Stimulated activated CD8-positive, alpha-beta memory T cell treated with anti-CD3 and anti-CD28 coated beads, Interleukin-15, amount 100 ng/mL, for 24 hours (primary cell): Measurements from ENCODE around the gene KIAA1210.

Experiments used
- DNase-seq: peaks from one replicate; pipeline ENCODE4 v3.0.0-alpha.2; 2020; ENCODE audit warnings: low read depth

The KIAA1210 gene

DNA sequence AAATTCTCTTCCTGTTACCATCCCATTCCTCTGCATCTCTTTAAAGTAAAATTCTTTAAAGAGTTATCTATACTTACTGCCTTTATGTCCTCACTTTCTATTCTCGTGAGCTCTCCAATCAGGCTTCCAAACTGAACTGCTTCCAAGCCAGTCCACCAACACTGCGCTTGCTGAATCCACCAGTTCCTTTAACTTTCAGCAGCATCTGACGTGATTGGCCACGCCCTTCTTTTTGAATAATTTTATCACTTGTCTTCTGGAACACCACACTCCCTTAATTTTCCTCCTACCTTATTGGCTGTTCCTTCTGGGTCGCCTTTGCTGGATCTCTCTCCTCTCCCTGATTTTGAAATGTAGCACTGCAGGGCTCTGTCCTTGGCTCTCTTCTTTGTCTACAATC is at the start of gene KIAA1210:
TSS of gene KIAA1210 (minus strand) at position 163 of the 400 bp plus-strand sequence. CDS start 4,170 bp downstream, outside the sequence.
- DNase-seq, result no peak

DNA sequence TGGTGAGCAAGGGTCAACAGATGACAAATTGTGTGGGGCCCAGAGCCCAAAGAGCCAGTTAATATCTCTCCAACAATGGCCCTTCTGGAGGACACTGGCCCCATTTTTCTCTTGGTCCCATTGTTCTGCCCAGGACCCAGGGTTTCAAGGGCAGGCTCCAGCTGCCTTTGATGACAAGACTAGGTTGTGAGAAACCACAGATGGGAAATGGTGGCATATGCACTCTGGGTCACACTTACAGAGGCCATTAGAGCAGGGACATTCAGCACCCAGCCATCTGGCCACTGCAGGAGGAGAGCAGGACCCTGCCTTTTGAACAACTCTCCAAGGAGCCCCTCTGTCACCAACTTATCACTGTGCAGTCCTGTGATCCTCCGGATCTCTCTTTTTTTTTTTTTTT is 49.7 kb upstream of the KIAA1210 start:
- no peak for DNase-seq

DNA sequence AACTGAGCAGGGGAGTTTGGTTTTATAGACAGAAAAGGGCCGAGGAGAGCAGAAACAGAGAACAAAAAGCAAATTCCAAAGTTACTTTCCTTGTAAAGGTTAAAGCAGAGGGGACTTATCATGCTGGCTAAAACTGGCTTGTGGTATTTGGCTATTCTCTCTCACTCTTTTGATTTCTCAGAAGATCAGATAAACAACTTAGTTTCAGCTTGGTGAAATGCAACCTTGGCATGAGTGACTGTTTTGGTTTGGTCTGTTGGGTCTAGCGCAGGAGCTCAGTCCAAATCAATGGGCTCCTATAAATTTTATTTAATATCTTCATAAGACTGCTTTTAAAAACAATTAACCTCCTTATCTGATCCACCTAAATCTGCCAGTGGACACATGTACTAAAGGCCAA is 47.3 kb upstream of the KIAA1210 start:
- DNase-seq, result no peak

DNA sequence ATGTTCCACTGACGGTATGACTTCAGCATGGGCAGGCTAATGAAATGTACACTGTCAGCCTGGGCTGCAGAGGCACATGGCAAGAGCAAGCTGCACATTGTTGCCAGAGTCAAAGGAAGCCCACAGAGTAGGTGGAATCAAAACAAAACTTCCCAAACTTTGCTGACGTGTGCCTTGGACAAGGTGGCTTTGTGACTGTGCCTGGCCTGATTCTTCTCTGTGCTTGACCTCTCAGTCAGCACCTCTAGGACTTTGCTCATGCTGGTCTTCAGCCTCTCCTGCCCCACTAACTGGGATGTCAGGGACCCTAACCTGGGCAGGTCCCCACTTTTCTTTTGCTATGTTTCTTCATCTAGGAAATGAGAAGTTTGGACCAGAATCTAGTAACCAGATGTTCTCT is 40.5 kb upstream of the KIAA1210 start:
- DNase-seq, result no peak

DNA sequence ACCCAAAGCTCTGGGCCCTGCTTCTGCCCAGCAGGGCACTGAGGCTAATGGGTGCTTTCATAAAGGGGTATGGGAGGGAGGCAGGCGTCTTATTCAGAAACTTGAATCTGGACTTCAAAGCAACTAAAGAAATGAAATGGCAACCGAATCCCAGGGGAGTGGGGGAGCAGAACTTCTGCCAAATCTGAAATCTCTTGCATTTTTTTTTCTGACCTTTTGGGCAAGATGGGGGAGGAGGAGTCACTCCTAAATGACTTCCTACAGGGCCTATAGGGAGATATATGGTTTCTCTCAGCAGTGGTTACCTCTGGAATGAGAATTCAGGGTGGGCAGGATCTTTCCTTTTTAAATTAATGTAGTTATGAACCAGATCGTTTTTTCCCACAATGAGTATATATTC is 30.6 kb upstream of the KIAA1210 start:
- no peak for DNase-seq

DNA sequence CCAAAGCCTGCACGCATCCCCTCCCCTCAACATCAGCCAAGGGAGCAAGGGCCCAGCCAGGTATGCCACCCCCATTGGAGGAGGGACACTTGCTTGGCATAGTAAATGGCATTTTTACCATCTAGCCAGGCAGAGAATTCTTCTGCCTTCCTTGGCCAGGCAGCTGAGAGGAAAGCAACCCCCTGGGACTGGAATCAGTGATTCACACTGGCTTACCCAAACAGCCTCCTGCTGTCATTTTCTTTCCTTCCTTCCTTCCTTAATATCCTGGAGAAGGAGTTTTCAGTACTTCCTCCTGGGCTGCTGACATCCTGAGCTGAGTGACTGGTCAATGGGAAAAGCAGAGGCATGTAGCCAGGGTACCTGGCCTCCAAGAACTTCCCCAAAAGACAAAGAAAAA is 28.6 kb upstream of the KIAA1210 start:
- DNase-seq, result no peak

DNA sequence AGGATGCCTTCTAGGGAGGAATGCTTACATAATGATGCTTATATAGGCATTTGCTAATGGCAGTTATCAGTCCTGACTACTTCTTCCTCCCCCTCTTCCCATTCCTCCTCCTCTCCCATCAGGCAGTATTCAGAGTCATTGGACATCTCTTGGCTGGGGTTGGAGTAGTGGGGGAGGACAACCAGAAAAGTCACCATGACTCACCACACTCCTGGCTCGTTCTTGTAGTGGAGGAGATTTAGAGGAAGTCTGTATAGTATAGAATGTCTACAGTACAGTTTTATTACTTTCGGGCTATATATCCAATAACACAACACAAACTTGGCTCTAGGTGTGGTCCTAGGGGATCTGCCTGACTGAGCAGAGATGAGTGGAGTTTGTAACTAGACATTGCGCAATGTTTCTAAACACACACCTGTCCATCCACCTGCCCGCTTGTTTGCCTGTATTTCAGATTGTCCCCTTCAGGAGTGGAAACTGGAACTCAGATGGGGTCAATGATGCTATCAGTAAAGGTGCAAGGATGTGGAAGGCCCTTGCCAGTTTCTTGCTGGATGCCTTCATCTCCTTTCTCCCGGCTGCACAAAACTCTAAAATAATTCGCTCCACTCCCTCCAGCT is 27.9 kb upstream of the KIAA1210 start:
- no peak for DNase-seq

DNA sequence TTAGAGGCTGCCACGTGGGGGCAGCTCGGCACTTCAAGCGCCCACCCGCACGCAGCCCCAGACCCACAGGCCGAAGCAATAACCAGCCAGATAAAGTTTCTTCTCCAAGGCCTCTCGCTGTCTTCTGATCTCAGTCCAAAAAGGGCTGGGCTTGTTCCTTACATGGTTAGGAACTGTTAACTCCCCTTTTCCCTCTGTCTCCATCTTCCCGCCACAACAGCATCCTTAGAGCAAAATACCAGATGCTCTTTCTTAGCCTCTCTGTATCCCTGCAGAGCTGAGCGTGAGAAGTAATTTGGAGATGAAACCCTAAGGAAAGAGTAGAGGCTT is 23.4 kb upstream of the KIAA1210 start:
- no peak for DNase-seq

DNA sequence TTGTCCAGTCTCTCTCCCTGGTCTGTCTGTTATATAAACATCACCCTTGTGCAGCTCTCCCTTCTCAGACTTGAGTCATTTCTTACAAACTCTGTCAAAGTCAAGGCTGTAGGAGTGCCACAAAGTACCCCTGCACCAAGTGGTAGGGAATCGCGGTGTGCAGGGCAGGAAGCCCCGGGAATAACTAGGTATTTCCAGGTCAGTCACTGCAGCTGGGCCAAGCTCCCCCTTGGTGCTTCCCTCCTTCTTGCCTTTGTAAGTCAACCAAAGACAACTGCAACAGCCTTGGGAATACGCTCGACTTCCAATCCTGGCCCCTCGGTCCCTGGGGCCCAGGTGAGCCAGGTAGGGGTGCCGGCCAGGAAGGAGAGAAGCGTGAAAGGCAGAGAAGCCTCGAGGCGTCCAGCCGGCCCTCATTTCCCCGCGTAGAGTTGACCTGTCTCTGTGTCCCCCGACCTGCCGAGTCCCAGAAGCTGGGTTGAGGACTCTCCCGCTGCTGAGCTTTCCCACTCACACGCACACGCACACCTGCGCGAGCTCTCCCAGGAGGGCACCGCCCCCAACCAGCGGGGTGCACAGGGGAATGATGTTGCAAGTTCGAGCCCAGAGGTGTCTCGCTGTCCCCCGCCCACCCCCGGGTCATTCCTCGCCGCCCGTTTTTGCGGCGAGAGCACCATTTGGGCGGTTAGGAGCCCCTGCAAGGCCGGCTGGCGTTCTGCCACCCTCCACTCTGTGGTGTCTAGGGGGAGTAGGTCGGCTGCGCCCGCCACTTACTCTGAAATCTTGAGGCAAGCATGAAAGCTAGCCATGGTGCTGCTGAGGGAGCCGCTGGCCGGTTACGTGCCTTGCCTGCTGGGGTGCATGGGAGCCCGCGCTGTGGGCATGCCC is 22.8 kb upstream of the KIAA1210 start:
- no peak for DNase-seq

DNA sequence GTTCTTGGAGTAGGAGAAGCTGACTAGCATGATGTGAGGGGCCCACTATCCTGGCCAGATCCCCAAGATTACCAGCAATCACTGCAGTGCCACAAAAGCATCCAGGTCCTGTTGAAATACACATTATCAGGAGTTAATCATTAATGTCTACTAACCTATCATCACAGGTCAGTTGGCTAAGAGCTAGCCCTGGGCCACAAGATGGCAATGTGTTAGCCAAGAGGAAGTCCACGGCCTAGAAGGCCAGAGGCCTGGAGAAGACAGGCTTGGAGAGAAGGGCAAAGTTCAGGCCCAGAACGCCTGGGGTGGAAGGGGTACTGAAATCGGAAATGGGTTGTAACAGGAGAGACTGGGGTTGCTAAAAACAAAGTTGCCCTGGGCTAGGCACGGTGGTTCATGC is 19.9 kb upstream of the KIAA1210 start:
- no peak for DNase-seq

DNA sequence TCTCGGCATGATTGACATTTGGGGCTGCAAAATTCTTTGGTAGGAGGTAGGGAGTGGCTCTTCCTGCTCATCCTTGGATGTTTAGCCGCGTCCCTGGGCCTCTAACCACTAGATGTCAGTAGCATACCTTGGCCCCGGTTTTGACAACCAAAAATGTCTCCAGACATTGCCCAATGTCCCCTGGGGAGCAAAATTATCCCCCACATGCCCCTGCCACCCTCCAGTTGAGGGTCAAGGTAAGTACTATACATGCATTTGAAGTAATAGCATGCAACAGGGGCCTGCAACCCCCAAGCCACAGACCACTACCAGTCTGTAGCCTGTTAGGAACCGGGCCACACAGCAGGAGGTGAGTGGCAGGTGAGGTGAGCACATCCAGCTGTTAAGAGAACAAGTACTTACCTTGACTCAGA is 17.6 kb upstream of the KIAA1210 start:
- no peak for DNase-seq

DNA sequence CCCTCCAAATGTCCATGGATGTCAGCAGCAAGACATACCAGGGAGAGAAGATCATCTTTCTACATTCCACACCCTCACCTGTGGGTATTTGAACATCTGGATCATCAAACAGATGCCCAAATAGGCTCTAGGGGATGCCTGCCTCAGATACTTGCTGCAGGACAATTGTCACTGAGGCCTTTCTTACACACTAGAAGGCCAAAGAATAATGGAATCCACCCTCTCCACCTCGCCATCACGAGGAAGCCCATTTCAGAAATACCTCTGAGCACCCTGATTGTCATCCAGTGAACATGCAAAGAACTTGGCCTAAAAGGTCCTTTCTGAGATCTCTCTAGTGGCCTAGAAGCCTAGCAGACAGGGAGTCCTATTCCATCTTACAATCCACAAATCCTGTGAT is 6.9 kb upstream of the KIAA1210 start:
- DNase-seq, result no peak

DNA sequence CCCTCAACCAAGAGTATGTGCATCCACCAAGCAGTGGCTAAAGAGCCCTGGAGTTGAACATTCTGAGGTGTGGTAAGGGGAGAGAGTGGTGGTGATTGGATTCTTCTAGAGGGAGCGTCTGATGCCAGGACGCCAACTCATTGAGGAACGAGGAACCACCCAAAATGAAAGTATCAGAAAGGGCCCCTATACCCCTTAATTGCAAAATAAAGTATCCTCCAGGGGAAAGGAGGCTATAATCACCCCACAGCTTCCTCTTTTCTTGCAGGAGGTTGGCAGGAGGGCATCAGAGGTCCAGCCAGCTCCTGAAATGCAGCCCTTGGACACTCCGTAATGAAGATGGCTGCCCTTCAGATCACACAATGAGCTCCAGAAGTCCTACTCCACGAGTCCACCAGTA is 5.3 kb upstream of the KIAA1210 start:
- no peak for DNase-seq

DNA sequence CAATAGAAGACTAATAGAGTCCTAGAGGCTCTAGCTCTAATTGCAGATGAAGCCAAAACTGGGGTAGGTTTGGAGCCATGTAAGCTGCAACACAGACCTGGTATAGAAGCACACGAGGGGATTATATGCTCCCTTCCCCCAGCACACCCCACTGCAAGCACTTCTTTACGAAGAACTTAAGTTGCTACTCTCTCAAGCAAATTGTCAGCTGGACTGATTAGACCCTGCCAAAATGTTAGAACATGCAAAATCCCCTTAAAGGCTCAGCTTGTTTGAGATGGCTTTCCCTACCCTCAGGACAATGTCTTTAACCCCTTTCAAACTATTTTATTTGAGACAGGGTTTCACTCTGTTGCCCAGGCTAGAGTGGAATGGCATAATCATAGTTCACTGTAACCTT is 4.7 kb upstream of the KIAA1210 start:
- DNase-seq, result no peak

DNA sequence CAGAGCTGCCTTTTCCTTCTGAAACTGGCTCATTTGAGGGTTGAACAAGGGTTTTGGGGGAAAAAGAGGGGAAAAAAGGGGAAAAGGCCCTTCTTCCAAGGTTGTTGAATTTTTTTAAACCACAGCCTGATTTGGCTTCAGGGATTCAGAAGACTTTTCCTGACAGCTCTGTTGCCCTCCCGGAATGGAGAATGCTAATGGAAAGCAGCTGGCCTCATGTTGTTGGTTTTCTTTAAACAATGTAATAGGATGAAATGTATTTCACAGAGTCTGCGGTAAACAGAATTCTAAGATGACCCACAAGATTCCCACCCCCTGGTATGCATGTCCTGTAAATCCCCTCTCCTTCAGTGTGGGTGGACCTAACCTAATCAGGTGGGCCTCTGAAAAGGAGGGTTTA is 3.3 kb upstream of the KIAA1210 start:
- no peak for DNase-seq

DNA sequence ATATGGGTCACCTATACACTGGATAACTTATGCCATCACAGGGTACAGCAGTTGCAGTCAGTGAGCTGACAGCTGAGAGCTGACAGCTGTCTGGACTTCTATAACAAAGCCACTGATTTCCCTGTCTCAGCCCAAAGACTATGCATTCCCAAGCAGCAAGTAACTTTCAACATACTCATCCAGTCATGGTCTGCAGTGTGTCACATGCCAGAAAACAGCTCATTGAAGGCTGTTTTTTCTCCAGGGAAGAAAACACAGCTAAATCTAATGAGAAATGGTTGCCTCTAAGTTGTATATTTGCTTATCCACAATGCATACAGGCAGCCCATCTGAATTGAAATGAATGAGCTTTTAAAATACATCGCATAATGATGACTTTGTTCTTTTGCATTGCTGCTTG is 6.3 kb downstream of the KIAA1210 start:
- no peak for DNase-seq

DNA sequence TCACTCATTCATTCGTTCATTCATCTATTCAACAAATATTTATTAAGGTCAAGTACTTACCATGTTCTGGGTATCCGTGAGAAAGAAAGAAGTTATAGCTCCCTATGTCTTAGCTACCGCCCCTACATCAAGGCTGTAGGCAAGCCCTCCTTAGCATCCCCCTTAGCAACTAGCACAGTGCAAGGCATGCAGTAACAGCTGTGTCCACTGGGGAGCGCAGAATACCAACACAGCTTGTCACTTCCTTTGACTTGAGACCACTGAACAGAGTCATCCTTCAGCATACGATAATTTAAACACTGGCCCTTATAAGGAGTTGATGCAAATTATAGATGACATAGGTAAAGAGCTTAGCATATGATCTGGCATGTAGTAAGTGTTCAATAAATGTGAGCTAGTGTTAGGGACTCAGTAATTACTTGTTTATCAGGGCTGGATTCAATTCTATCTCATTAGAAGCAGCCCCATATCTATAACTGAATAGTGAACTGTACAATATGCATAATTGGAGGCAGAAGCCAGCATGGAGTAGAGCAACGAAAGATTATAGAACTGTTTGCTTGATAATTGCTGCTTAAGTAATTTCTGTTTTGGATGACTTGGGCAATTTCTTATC is 8.7 kb downstream of the KIAA1210 start:
- DNase-seq, result peak; percentile 1

DNA sequence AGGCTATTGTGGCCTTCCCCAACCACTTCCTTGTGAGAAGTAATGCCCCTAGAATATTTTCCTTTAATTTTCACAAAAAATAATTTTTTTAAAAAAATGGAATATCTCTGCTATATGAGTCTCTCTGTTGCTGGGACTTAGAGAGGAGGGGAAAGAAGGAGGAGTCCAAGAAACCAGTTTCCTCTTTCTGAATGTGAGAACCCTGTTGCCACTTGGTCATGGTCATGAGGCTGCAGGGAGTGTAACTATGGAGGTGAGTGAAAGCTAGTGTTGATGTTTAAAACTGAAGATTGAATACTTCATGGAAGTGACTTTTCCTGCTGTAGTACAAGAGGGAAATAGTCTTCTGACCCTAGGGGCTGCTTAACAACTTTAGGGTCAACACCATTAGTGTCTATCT is 20.4 kb downstream of the KIAA1210 start:
- DNase-seq, result no peak

DNA sequence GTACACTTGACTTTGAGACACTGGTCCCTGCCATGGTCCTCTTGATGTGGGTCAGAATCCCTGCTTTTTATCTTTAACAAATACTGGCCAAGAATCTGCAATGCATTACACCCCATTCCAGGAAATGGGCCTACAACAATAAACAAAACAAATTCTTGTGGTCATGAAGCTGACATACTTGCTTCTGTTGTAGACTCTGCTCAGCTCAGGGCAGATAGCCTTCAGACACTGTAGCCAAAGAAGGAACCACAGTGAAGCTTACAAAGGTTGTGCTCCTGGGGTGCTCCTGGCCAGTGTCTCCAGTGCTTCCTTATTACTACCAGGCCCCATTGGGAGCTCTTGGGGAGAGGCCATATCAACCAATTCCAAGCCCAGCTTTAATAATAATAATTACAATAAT is 21.8 kb downstream of the KIAA1210 start:
- no peak for DNase-seq

DNA sequence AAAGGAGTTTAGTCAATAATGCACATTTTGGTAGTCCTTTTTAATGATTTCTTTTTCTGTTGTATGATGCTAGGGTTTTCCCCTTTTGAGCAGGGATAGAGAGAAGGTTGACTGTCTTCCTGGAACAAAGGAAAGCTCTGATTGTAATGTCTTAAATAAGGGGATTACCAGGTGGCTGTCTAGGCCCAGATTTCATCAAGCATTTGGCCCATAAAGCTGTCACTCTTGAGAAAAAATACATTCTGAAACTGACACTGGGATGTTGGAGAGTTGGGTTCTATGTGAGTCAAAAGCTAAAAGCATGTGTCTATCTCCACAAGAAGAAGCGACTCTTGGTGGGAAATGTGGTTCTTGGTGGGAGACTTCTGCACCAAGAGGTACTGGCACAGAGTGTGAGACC is 26.4 kb downstream of the KIAA1210 start:
- no peak for DNase-seq

DNA sequence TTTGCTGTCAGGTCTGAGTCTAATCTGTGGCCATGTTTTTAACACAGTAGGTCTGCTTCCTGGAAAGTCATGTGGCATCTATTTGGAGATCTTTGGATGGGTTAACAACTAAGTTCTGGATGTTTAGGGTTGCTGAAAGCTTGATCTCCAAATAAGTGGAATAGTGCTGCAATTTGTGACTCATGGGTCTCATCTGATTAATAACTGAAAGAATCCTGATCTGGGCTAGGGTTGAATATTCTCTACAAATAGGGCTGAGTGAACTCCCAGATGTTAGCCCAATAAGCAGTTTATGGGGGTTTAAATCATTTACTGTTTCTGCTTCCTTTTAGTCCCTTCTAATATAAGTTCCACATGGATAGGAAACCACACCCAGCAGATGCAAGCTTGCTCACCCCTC is 31.7 kb downstream of the KIAA1210 start:
- DNase-seq, result no peak

DNA sequence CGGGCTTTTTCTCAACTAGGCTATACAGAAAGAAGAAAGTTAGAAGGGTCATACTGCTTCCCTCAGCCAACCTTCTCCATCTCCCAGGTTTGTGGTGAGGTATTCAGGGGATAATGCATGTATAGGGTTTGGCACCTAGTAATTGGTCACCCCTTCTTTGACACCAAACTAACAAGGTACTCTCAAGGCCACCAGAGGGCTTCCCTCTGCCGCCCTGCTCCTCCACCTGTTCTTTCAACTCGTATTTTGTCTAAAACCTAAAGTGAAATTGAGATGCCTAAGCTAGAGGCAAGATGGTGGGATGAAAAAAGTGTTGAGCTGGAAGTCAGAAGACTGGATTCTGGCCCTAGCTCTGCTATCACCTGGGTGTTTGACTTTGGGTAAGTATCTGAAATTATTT is 32.8 kb downstream of the KIAA1210 start:
- no peak for DNase-seq

DNA sequence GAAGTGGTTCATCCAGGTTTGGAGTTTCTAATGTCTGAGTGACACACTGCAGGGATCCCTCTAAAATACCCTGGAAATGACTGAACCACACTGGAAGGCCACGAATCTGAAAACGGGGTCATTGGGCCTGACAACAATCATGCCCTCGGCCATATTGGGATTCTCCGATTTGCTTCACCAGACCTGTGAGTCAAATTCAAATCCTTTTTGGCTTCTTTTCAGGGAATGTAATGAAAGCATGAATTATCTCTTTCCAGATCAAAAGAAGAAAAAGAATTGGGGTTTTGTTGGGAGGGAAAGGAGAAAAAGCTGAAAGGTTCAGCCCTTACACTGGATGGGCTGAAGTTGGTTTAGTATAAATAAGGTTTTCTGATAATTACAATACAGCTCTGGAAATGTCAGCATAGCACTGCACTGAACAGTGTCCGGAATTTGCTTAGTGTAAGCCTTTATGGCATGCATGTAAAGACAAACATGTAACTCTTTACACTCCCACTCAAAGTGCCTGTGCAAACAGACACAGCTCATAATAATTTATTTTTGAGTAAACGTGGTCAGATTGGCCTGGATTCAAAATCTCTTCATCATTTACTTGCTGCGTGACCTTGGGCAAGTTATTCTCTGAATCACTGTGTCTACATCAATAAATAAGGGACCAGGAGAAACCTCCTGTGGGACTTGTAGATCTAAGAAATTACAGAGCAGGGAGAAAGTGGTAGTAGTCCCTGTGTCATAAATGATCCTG is 33.4 kb downstream of the KIAA1210 start:
- no peak for DNase-seq
